Calu3 (cell line): ENCODE results near the gene UBASH3B. TPM values are rescaled to one million over a fixed set of nuclear protein-coding genes. Genes with fewer than 3 reads are reported as not detected.

Source experiments
- BruUV-seq: library from RNA; stranded (reverse); fragments of 400-500 nt; replicated peaks from 2 replicates; lab custom pipeline; 2021; lab: Mats Ljungman, UMichigan
- CTCF ChIA-PET: fragments of 300-600 bp; sonication (Branson Sonifier 250); formaldehyde crosslinking; loops from one replicate; lab custom pipeline; 2022; ENCODE audit warnings: antibody characterized with exemption; lab: Charles Lee
- DNase-seq: peaks from one replicate; pipeline ENCODE4 v3.0.0; 2022
- H3K27ac Mint-ChIP-seq: one replicate; pipeline ENCODE4 v1.8.0; 2022; ENCODE audit warnings: mixed read lengths; ENCODE audit not compliant: unreplicated experiment
- H3K27me3 Mint-ChIP-seq: one replicate; pipeline ENCODE4 v1.8.0; 2022; ENCODE audit warnings: mixed read lengths; ENCODE audit not compliant: unreplicated experiment
- H3K36me3 Mint-ChIP-seq: one replicate; pipeline ENCODE4 v1.8.0; 2022; ENCODE audit warnings: mild to moderate bottlenecking, moderate library complexity, mixed read lengths; ENCODE audit not compliant: insufficient read depth, unreplicated experiment
- H3K4me1 Mint-ChIP-seq: one replicate; pipeline ENCODE4 v1.8.0; 2022; ENCODE audit warnings: mild to moderate bottlenecking, low read depth, mixed read lengths; ENCODE audit not compliant: unreplicated experiment
- H3K4me3 Mint-ChIP-seq: one replicate; pipeline ENCODE4 v1.8.0; 2022; ENCODE audit warnings: mild to moderate bottlenecking, low read depth, moderate library complexity, mixed read lengths; ENCODE audit not compliant: unreplicated experiment
- H3K9me3 Mint-ChIP-seq: one replicate; pipeline ENCODE4 v1.8.0; 2022; ENCODE audit warnings: low read depth, mixed read lengths; ENCODE audit not compliant: unreplicated experiment
- CTCF ChIP-seq: fragments of 200-600 bp; IDR thresholded peaks from one replicate; pipeline ENCODE4 v1.8.0; 2022; ENCODE audit warnings: antibody characterized with exemption; ENCODE audit not compliant: unreplicated experiment
- intact Hi-C: fragments of 100-400 bp; cut with micrococcal nuclease; formaldehyde crosslinking; loops from one replicate; pipeline ENCODE4 v1.10.0; 2022; ENCODE audit not compliant: unreplicated experiment
- total RNA-seq: library from RNA; stranded (reverse); gene quantifications from 2 replicates; pipeline ENCODE4 v1.2.3, GENCODE V29; 2022

Gene UBASH3B
- total RNA-seq, 1 experiment from 2014 or later, result 74.9 TPM

GRCh38 chr11:122672892-122673291, 17.4 kb downstream of the UBASH3B start:
- intact Hi-C loops, result no loop called here
- DNase-seq, result no peak
- TF ChIP-seq CTCF, result no peak
- no TSS peak for BruUV-seq
- Mint-ChIP-seq H3K4me1 (peaks cover 58% of the 10 kb centered on the region), H3K9me3 (peaks cover 3% of the 10 kb centered on the region), H3K36me3 (peaks cover 35% of the 10 kb centered on the region), H3K27ac (peak overlapping the region; percentile 80), H3K27me3 (no peaks in the 10 kb centered on the region), H3K4me3 (no peak overlapping the region)
- CTCF ChIA-PET, result no interaction called here

- intact Hi-C loops, result no loop called here
- Mint-ChIP-seq H3K27me3 (no peaks in the 10 kb centered on the region), H3K4me3 (no peak overlapping the region), H3K27ac (peak overlapping the region; percentile 56), H3K4me1 (peaks cover 49% of the 10 kb centered on the region), H3K9me3 (peaks cover 3% of the 10 kb centered on the region), H3K36me3 (peaks cover 35% of the 10 kb centered on the region)
- TF ChIP-seq CTCF, result no peak
- CTCF ChIA-PET, result interaction anchor here (0.7 kb wide), 1 partner anchor 14 kb away, joined by 4 read pairs; no protein-coding TSS in a partner anchor
- no TSS peak for BruUV-seq
- no peak for DNase-seq
These were observed 18.2 kb downstream of the UBASH3B start for GRCh38 chr11:122673701-122674100.

DNA sequence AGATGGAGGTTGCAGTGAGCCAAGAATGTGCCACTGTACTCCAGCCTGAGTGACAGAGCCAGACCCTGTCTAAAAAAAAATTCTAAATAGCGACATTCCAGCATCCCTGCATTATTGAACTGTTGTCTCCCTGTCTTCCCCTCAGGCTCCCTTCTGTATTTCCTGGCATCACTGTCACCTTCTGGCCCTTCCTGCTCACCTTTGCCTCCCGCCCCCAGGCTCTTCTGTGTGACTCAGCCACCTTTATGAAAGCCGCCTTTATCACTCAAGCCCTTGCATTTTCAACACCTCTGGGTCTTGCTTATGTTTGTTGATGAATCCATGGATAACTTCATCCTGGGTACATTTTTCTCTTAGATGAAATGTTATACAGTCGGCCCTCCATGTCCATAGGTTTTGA, 21.1 kb downstream of the UBASH3B start:
- Mint-ChIP-seq H3K4me3 (peak overlapping the region; percentile 43), H3K27me3 (no peaks in the 10 kb centered on the region), H3K4me1 (peaks cover 39% of the 10 kb centered on the region), H3K27ac (peak overlapping the region; percentile 89), H3K36me3 (peaks cover 24% of the 10 kb centered on the region), H3K9me3 (no peaks in the 10 kb centered on the region)
- intact Hi-C loops, result no loop called here
- CTCF ChIA-PET, result no interaction called here
- DNase-seq, result peak; percentile 61
- no peak for TF ChIP-seq CTCF
- BruUV-seq, result no TSS peak

GRCh38 chr11:122677256-122677655, 21.7 kb downstream of the UBASH3B start:
- BruUV-seq, result no TSS peak
- no peak for DNase-seq
- intact Hi-C loops, result no loop called here
- H3K27me3 Mint-ChIP-seq, result no peaks in the 10 kb centered on the region
- peaks cover 39% of the 10 kb centered on the region for H3K4me1 Mint-ChIP-seq
- H3K4me3 Mint-ChIP-seq, result no peak overlapping the region
- peak overlapping the region; percentile 89 for H3K27ac Mint-ChIP-seq
- CTCF ChIA-PET, result no interaction called here
- H3K36me3 Mint-ChIP-seq, result peaks cover 30% of the 10 kb centered on the region
- H3K9me3 Mint-ChIP-seq, result no peaks in the 10 kb centered on the region
- TF ChIP-seq CTCF, result no peak
